Effector memory CD4-positive, alpha-beta T cell (primary cell): ENCODE measurements around the gene ZDHHC19.

Experiments
- DNase-seq, 3 donors: peaks; one replicate each; pipeline ENCODE4 v3.0.0-alpha.2; 2020
- H3K27ac ChIP-seq: 2 replicates; pipeline ENCODE4 v1.7.0; 2013; ENCODE audit warnings: mild to moderate bottlenecking, low read length, moderate library complexity; ENCODE audit not compliant: insufficient read depth, poor library complexity, severe bottlenecking
- H3K27me3 ChIP-seq: replicated peaks from 2 replicates; pipeline ENCODE4 v1.7.0; 2013; ENCODE audit warnings: mild to moderate bottlenecking, low read length; ENCODE audit not compliant: insufficient read depth, control insufficient read depth, poor library complexity, severe bottlenecking
- H3K36me3 ChIP-seq: 2 replicates; pipeline ENCODE4 v1.7.0; 2013; ENCODE audit warnings: mild to moderate bottlenecking, low read length, moderate library complexity; ENCODE audit not compliant: control insufficient read depth, insufficient read depth
- H3K4me1 ChIP-seq: 2 replicates; pipeline ENCODE4 v1.7.0; 2013; ENCODE audit warnings: low read length, mild to moderate bottlenecking; ENCODE audit not compliant: control insufficient read depth, insufficient read depth, poor library complexity, severe bottlenecking
- H3K4me3 ChIP-seq: 2 replicates; pipeline ENCODE4 v1.7.0; 2013; ENCODE audit warnings: low read length, low read depth, mild to moderate bottlenecking; ENCODE audit not compliant: insufficient read depth, poor library complexity, severe bottlenecking
- H3K9me3 ChIP-seq: 2 replicates; pipeline ENCODE4 v1.7.0; 2013; ENCODE audit warnings: mild to moderate bottlenecking, low read length, moderate library complexity; ENCODE audit not compliant: control insufficient read depth

ZDHHC19 gene

DNA sequence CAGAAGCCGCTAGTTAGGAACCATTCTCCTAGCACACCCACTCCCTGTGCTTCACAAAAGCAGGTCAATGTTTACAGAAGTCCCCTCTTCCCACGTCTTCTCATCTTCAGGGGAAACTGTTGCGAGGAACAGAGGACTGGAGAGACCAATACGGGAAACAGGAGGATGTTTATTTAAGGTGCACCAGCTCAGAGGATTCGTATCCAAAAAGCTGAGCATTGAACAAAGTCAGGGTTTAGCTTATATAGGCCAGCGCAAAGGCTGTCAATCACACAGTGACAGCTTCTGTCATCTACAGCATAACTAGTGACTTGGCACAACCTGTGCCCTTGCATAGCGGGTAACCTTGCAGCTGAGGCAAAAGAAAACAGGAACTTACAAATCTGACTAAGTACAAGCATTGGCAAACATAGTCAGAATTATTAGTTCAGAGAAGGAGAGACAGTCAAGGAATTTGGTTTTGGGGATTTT lies 61.3 kb downstream of the ZDHHC19 start:
- H3K4me3 ChIP-seq = no peak overlapping the region
- H3K4me1 ChIP-seq = no peaks in the 10 kb centered on the region
- H3K36me3 ChIP-seq = no peaks in the 10 kb centered on the region
- DNase-seq = no peak
- H3K9me3 ChIP-seq = no peaks in the 10 kb centered on the region
- no peaks in the 10 kb centered on the region for H3K27me3 ChIP-seq
- no peak overlapping the region for H3K27ac ChIP-seq

DNA sequence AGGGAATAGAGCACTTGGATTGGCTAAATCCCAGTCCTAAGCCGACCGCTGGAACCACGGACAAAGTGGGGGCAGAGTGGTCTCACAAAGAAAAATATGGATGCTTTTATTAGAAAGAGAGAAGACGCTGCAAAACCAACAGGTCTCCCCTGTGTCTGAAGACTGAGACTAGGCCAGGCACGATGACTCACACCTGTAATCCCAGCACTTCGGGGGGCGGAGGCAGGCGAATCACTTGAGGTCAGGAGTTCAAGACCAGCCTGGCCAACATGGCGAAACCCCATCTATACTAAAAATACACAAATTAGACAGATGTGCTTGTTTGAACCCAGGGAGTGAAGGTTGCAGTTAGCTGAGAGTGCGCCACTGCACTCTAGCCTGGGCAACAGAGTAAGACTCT lies 61.8 kb downstream of the ZDHHC19 start:
- no peaks in the 10 kb centered on the region for H3K36me3 ChIP-seq
- H3K4me1 ChIP-seq = no peaks in the 10 kb centered on the region
- H3K27me3 ChIP-seq = no peaks in the 10 kb centered on the region
- H3K4me3 ChIP-seq = no peak overlapping the region
- no peak overlapping the region for H3K27ac ChIP-seq
- H3K9me3 ChIP-seq = no peaks in the 10 kb centered on the region
- no peak for DNase-seq
